Neural cell (in vitro differentiated cells): ENCODE results near the gene LMOD2. TPM values are rescaled to one million over a fixed set of nuclear protein-coding genes. Genes with fewer than 3 reads are reported as not detected.

Source experiments
- H2AFZ ChIP-seq: fragments of 200-600, 300-800 bp; sonication (generic), shearing (Covaris generic); 2 replicates; pipeline ENCODE4 v1.6.0; 2014; ENCODE audit warnings: low read depth, mild to moderate bottlenecking, antibody characterized with exemption, low read length, moderate library complexity
- H3F3A ChIP-seq: fragments of 200-600 bp; shearing (Covaris generic); 2 replicates; pipeline ENCODE4 v1.6.1; 2016; ENCODE audit warnings: mild to moderate bottlenecking, moderate library complexity, mixed read lengths, antibody characterized with exemption, low read length; ENCODE audit not compliant: insufficient read depth, poor library complexity, severe bottlenecking
- H3K27ac ChIP-seq: fragments of 200-600, 300-800 bp; sonication (generic), shearing (Covaris generic); 2 replicates; pipeline ENCODE4 v1.5.1; 2014; ENCODE audit warnings: mild to moderate bottlenecking, low read length, moderate library complexity
- H3K27me3 ChIP-seq: fragments of 300-800, 200-600 bp; sonication (generic), shearing (Covaris generic); 2 replicates; pipeline ENCODE4 v1.6.0; 2014; ENCODE audit warnings: mild to moderate bottlenecking, low read depth, low read length, moderate library complexity; ENCODE audit not compliant: insufficient read depth
- H3K36me3 ChIP-seq: fragments of 300-800, 200-600 bp; sonication (generic), shearing (Covaris generic); 2 replicates; pipeline ENCODE4 v1.5.1; 2014; ENCODE audit warnings: mild to moderate bottlenecking, antibody characterized with exemption, low read length, moderate library complexity; ENCODE audit not compliant: insufficient read depth
- H3K4me2 ChIP-seq: fragments of 300-800, 200-600 bp; sonication (generic), shearing (Covaris generic); 2 replicates; pipeline ENCODE4 v1.6.0; 2014; ENCODE audit warnings: mild to moderate bottlenecking, low read length
- H3K4me3 ChIP-seq: fragments of 300-800, 200-600 bp; sonication (generic), shearing (Covaris generic); 2 replicates; pipeline ENCODE4 v1.5.1; 2014; ENCODE audit warnings: mild to moderate bottlenecking, low read length, moderate library complexity
- H3K79me2 ChIP-seq: fragments of 200-600 bp; shearing (Covaris generic); replicated peaks from 2 replicates; pipeline ENCODE4 v1.6.0; 2014; ENCODE audit warnings: mild to moderate bottlenecking, low read length, moderate library complexity; ENCODE audit not compliant: insufficient read depth
- H3K9ac ChIP-seq: fragments of 300-800, 200-600 bp; sonication (generic), shearing (Covaris generic); 2 replicates; pipeline ENCODE4 v1.6.1; 2016; ENCODE audit warnings: mild to moderate bottlenecking, low read length, mixed read lengths
- H3K9me2 ChIP-seq: fragments of 200-600 bp; shearing (Covaris generic); 2 replicates; pipeline ENCODE4 v1.6.1; 2016; ENCODE audit warnings: mild to moderate bottlenecking, low read length, mixed read lengths; ENCODE audit not compliant: insufficient read depth
- H3K9me3 ChIP-seq: fragments of 200-600, 300-800 bp; sonication (generic), shearing (Covaris generic); 2 replicates; pipeline ENCODE4 v1.6.1; 2016; ENCODE audit warnings: mild to moderate bottlenecking, mixed run types, low read length, moderate library complexity, mixed read lengths
- H4K20me1 ChIP-seq: fragments of 200-600 bp; shearing (Covaris generic); 2 replicates; pipeline ENCODE4 v1.6.1; 2016; ENCODE audit warnings: mild to moderate bottlenecking, mixed run types; ENCODE audit not compliant: insufficient read depth
- CTCF ChIP-seq: fragments of 450-650 bp; IDR thresholded peaks from 2 replicates; pipeline ENCODE4 v1.5.1; 2014; ENCODE audit warnings: antibody characterized with exemption, mild to moderate bottlenecking, moderate library complexity; ENCODE audit not compliant: poor library complexity, severe bottlenecking
- EP300 ChIP-seq: fragments of 450-650 bp; conservative IDR thresholded peaks from 2 replicates; pipeline ENCODE4 v1.6.1; 2014; ENCODE audit warnings: antibody characterized with exemption, mild to moderate bottlenecking, moderate library complexity; ENCODE audit not compliant: poor library complexity, severe bottlenecking
- EZH2 ChIP-seq: fragments of 200-600, 300-800 bp; shearing (Covaris generic), sonication (generic); IDR thresholded peaks from 2 replicates; pipeline ENCODE4 v1.6.1; 2014; ENCODE audit warnings: antibody characterized with exemption, low read length, borderline replicate concordance, mild to moderate bottlenecking; ENCODE audit not compliant: insufficient read depth, poor library complexity, severe bottlenecking
- MXI1 ChIP-seq: fragments of 450-650 bp; conservative IDR thresholded peaks from 2 replicates; pipeline ENCODE4 v1.6.1; 2014; ENCODE audit warnings: antibody characterized with exemption, mild to moderate bottlenecking; ENCODE audit not compliant: poor library complexity, severe bottlenecking
- POLR2AphosphoS5 ChIP-seq: IDR thresholded peaks from 2 replicates; pipeline ENCODE4 v1.6.1; 2012
- RAD21 ChIP-seq: fragments of 450-650 bp; conservative IDR thresholded peaks from 2 replicates; pipeline ENCODE4 v1.6.1; 2014; ENCODE audit warnings: antibody characterized with exemption, mild to moderate bottlenecking, moderate library complexity
- REST ChIP-seq: IDR thresholded peaks from 2 replicates; pipeline ENCODE4 v1.6.1; 2012; ENCODE audit warnings: borderline replicate concordance
- SMC3 ChIP-seq: fragments of 450-650 bp; conservative IDR thresholded peaks from 2 replicates; pipeline ENCODE4 v1.6.1; 2014; ENCODE audit warnings: antibody characterized with exemption, mild to moderate bottlenecking, moderate library complexity; ENCODE audit not compliant: poor library complexity
- TAF1 ChIP-seq: IDR thresholded peaks from 2 replicates; pipeline ENCODE4 v1.6.1; 2012; ENCODE audit warnings: low read depth
- polyA plus RNA-seq: library from polyadenylated mRNA; depleted of rRNA; stranded (reverse); fragments of >200 nt; gene quantifications from 2 replicates; pipeline ENCODE4 v1.2.3, GENCODE V29; 2014

The LMOD2 gene
- polyA plus RNA-seq, 1 donor from 2014 or later = not detected

- Histone ChIP-seq H3K4me3 (no peak overlapping the region), H3K9me2 (no peaks in the 10 kb centered on the region), H3F3A (no peaks in the 10 kb centered on the region), H4K20me1 (no peaks in the 10 kb centered on the region), H3K27me3 (no peaks in the 10 kb centered on the region), H2AFZ (no peak overlapping the region), H3K9me3 (no peaks in the 10 kb centered on the region), H3K4me2 (no peak overlapping the region), H3K36me3 (no peaks in the 10 kb centered on the region), H3K27ac (no peak overlapping the region), H3K79me2 (no peaks in the 10 kb centered on the region), H3K9ac (no peak overlapping the region)
- TF ChIP-seq EZH2 = no peak
- no peak for TF ChIP-seq POLR2AphosphoS5
Observed at GRCh38 chr7:123612024-123612423, 43.6 kb upstream of the LMOD2 start.

- no peak overlapping the region for H3K4me3 ChIP-seq
- H4K20me1 ChIP-seq = no peaks in the 10 kb centered on the region
- no peaks in the 10 kb centered on the region for H3F3A ChIP-seq
- no peaks in the 10 kb centered on the region for H3K9me2 ChIP-seq
- H3K9ac ChIP-seq = no peak overlapping the region
- no peak overlapping the region for H3K4me2 ChIP-seq
- H3K9me3 ChIP-seq = no peaks in the 10 kb centered on the region
- no peaks in the 10 kb centered on the region for H3K27me3 ChIP-seq
- H3K27ac ChIP-seq = no peak overlapping the region
- TF ChIP-seq POLR2AphosphoS5 (no peak), MXI1 (no peak)
- H3K79me2 ChIP-seq = no peaks in the 10 kb centered on the region
- no peak overlapping the region for H2AFZ ChIP-seq
- H3K36me3 ChIP-seq = no peaks in the 10 kb centered on the region
Observed at GRCh38 chr7:123615344-123615743, 40.3 kb upstream of the LMOD2 start.

GRCh38 chr7:123616223-123616622 lies 39.4 kb upstream of the LMOD2 start:
- Histone ChIP-seq H3K9me2 (no peaks in the 10 kb centered on the region), H2AFZ (no peak overlapping the region), H3K27me3 (no peaks in the 10 kb centered on the region), H3K27ac (no peak overlapping the region), H4K20me1 (no peaks in the 10 kb centered on the region), H3K9me3 (no peaks in the 10 kb centered on the region), H3K79me2 (no peaks in the 10 kb centered on the region), H3K4me3 (no peak overlapping the region), H3K4me2 (no peak overlapping the region), H3K9ac (no peak overlapping the region), H3F3A (no peaks in the 10 kb centered on the region), H3K36me3 (no peaks in the 10 kb centered on the region)
- no peak for TF ChIP-seq EZH2

- no peak for TF ChIP-seq REST
- TF ChIP-seq POLR2AphosphoS5 = no peak
- no peak for TF ChIP-seq TAF1
- no peak for TF ChIP-seq CTCF
- no peak for TF ChIP-seq EZH2
- TF ChIP-seq SMC3 = no peak
- no peak for TF ChIP-seq EP300
- no peak for TF ChIP-seq MXI1
- TF ChIP-seq RAD21 = no peak
- Histone ChIP-seq H3K79me2 (no peaks in the 10 kb centered on the region), H3K9ac (no peak overlapping the region), H3K9me3 (no peaks in the 10 kb centered on the region), H4K20me1 (no peaks in the 10 kb centered on the region), H3K4me2 (no peak overlapping the region), H3K36me3 (no peaks in the 10 kb centered on the region), H2AFZ (no peak overlapping the region), H3K4me3 (no peak overlapping the region), H3K27me3 (no peaks in the 10 kb centered on the region), H3F3A (no peaks in the 10 kb centered on the region), H3K9me2 (no peaks in the 10 kb centered on the region), H3K27ac (no peak overlapping the region)
Observed at GRCh38 chr7:123621707-123622106, 34.0 kb upstream of the LMOD2 start.
